HepG2 (cell line): ENCODE results near the gene STRA6. TPM values are rescaled to one million over a fixed set of nuclear protein-coding genes. Genes with fewer than 3 reads are reported as not detected.

ENCODE experiments used
- ATAC-seq: fragments of 200-7000 bp; cut with Tn5 transposase; 3 replicates; pipeline ENCODE4 v1.9.1; 2020; ENCODE audit warnings: mild to moderate bottlenecking, moderate library complexity
- BruUV-seq: library from RNA; stranded (reverse); fragments of 400-500 nt; replicated peaks from 2 replicates; lab custom pipeline; 2021; lab: Mats Ljungman, UMichigan
- CTCF ChIA-PET: fragments of 300-600 bp; formaldehyde crosslinking; extraction: SDS; loops from one replicate; lab custom pipeline; 2021; ENCODE audit warnings: low total read pairs, inconsistent platforms, low intra/inter-chr PET ratio; lab: Yijun Ruan, JAX
- POLR2A ChIA-PET: fragments of 350-600 bp; sonication (Branson Sonifier 250); formaldehyde crosslinking; loops from one replicate; lab custom pipeline; 2020; ENCODE audit warnings: antibody characterized with exemption, inconsistent platforms; lab: Yijun Ruan, JAX
- DNase-seq: peaks from one replicate; pipeline ENCODE4 v3.0.0-alpha.2; 2015; ENCODE audit warnings: low spot score
- FAIRE-seq: peaks from 3 replicates; lab custom pipeline; 2011; peaks lifted over from hg19 to GRCh38; lab: Jason Lieb, UNC
- H2AFZ ChIP-seq: one replicate; pipeline ENCODE4 v1.6.1; 2011; ENCODE audit warnings: low read length, inconsistent platforms
- H3K27ac ChIP-seq: fragments of 300-600 bp; 3 replicates; pipeline ENCODE4 v1.8.0; 2011; ENCODE audit warnings: mixed run types, mild to moderate bottlenecking, mixed read lengths, low read length, inconsistent platforms; ENCODE audit not compliant: insufficient read depth; ENCODE audit errors: extremely low read length
- H3K27me3 ChIP-seq, 2 experiments: fragments of 200-600 bp in 1 of 2; 2 replicates in 1 of 2; 3 replicates in 1 of 2; pipeline versions ENCODE4 v1.6.0 to v1.8.0; 2011; ENCODE audit warnings: low read length in 2 of 2, mild to moderate bottlenecking in 2 of 2, moderate library complexity in 2 of 2, inconsistent platforms in 1 of 2; ENCODE audit not compliant: insufficient read depth in 2 of 2, control insufficient read depth in 1 of 2
- H3K36me3 ChIP-seq, 2 experiments: fragments of 200-600 bp in 1 of 2; replicated peaks in 1 of 2; 2 replicates in 1 of 2; 3 replicates in 1 of 2; pipeline versions ENCODE4 v1.5.1 to v1.8.0; 2011; ENCODE audit warnings: low read length in 2 of 2, inconsistent platforms in 1 of 2; ENCODE audit not compliant: insufficient read depth in 2 of 2, control insufficient read depth in 1 of 2
- H3K4me1 ChIP-seq: 2 replicates; pipeline ENCODE4 v1.5.1; 2012; ENCODE audit warnings: low read length, inconsistent platforms; ENCODE audit not compliant: insufficient read depth
- H3K4me2 ChIP-seq: 2 replicates; pipeline ENCODE4 v1.6.0; 2011; ENCODE audit warnings: low read depth, low read length, inconsistent platforms
- H3K4me3 ChIP-seq, 3 experiments: fragments of 200-600 bp in 1 of 3; sonication (generic), shearing (Covaris generic) in 1 of 3; replicated peaks in 1 of 3; 2 replicates each; pipeline ENCODE4 v1.5.1; 2011 to 2016; ENCODE audit warnings: low read length in 3 of 3, inconsistent platforms in 2 of 3, low read depth in 2 of 3, mild to moderate bottlenecking in 2 of 3, control low read depth in 1 of 3, mixed read lengths in 1 of 3; ENCODE audit not compliant: insufficient read depth in 1 of 3
- H3K79me2 ChIP-seq: one replicate; pipeline ENCODE4 v1.6.1; 2011; ENCODE audit warnings: low read length, inconsistent platforms; ENCODE audit not compliant: insufficient read depth
- H3K9ac ChIP-seq: 2 replicates; pipeline ENCODE4 v1.6.0; 2011; ENCODE audit warnings: mild to moderate bottlenecking, low read depth, low read length, inconsistent platforms; ENCODE audit not compliant: insufficient read depth
- H3K9me3 ChIP-seq: 2 replicates; pipeline ENCODE4 v1.5.1; 2012; ENCODE audit warnings: mild to moderate bottlenecking, low read length
- H4K20me1 ChIP-seq: 2 replicates; pipeline ENCODE4 v1.6.0; 2011; ENCODE audit warnings: inconsistent platforms, mild to moderate bottlenecking, low read length, moderate library complexity; ENCODE audit not compliant: insufficient read depth
- DR1 ChIP-seq: sonication (generic); formaldehyde crosslinking; IDR thresholded peaks from 2 replicates; pipeline ENCODE4 v1.8.0; 2021; ENCODE audit warnings: mild to moderate bottlenecking, missing genetic modification reagents, inconsistent platforms
- ELF4 ChIP-seq: sonication (generic); formaldehyde crosslinking; IDR thresholded peaks from 2 replicates; pipeline ENCODE4 v1.5.0; 2020; ENCODE audit warnings: missing genetic modification reagents, mild to moderate bottlenecking, moderate library complexity, borderline replicate concordance
- NFYC ChIP-seq: IDR thresholded peaks from 2 replicates; pipeline ENCODE4 v1.6.1; 2016; ENCODE audit warnings: missing genetic modification reagents, missing compliant biosample characterization
- YY1 ChIP-seq: IDR thresholded peaks from 2 replicates; pipeline ENCODE4 v1.6.1; 2011; ENCODE audit warnings: low read length, low read depth, moderate library complexity, mild to moderate bottlenecking; ENCODE audit not compliant: insufficient read depth, insufficient replicate concordance
- ZBTB40 ChIP-seq, 2 experiments: fragments of 450-650 bp in 1 of 2; sonication (generic) in 1 of 2; formaldehyde crosslinking in 1 of 2; IDR thresholded peaks; 2 replicates each; pipeline versions ENCODE4 v1.6.1 to v1.8.0; 2016 to 2022; ENCODE audit warnings: antibody characterized with exemption in 1 of 2, mild to moderate bottlenecking in 1 of 2, missing genetic modification reagents in 1 of 2
- ZNF576 ChIP-seq: sonication (generic); formaldehyde crosslinking; IDR thresholded peaks from 2 replicates; pipeline ENCODE4 v1.4.0; 2020; ENCODE audit warnings: mild to moderate bottlenecking, missing genetic modification reagents
- WGBS: methylation state at CpG from one replicate; pipeline ENCODE4 v1.1.6; 2017; ENCODE audit warnings: low lambda C conversion rate; 5-methylcytosine and 5-hydroxymethylcytosine counted together
- in situ Hi-C: cut with HindIII; loops from 2 replicates; pipeline ENCODE4 v1.10.0; 2017; ENCODE audit warnings: low pct_unique_long_range_greater_than_20kb; ENCODE audit not compliant: extremely low pct_ligation_motif_present
- intact Hi-C: fragments of 100-400 bp; cut with micrococcal nuclease; formaldehyde crosslinking; loops from one replicate; pipeline ENCODE4 v1.10.0; 2022; ENCODE audit not compliant: unreplicated experiment
- polyA plus RNA-seq, 8 experiments: library from polyadenylated mRNA; depleted of rRNA in 3 of 8; stranded (reverse) in 7 of 8; unstranded in 1 of 8; fragments of >200 nt; fragmentation: Illumina TruSeq in 4 of 8; extraction: Trizol in 4 of 8; gene quantifications; 2 replicates each; pipeline versions ENCODE4 v1.2.1 to v1.2.3, GENCODE V29; 2011 to 2016; ENCODE audit warnings: low read depth in 4 of 8, missing spikeins in 1 of 8, mixed read lengths in 1 of 8; ENCODE audit not compliant: insufficient read depth in 1 of 8
- total RNA-seq, 5 experiments: library from RNA; depleted of rRNA; stranded (reverse); fragments of >200 nt; fragmentation: Illumina TruSeq; extraction: Trizol; gene quantifications; 2 replicates each; pipeline ENCODE4 v1.2.3, GENCODE V29; 2016; ENCODE audit warnings: low read depth in 1 of 5
- TF ChIP-seq, protein P1 (sequence below): sonication (generic); formaldehyde crosslinking; IDR thresholded peaks from 2 replicates; pipeline ENCODE4 v1.4.0; 2020; ENCODE audit warnings: missing genetic modification reagents
- TF ChIP-seq, protein P2 (sequence below): sonication (generic); formaldehyde crosslinking; IDR thresholded peaks from 2 replicates; pipeline ENCODE4 v1.5.1; 2020; ENCODE audit warnings: missing genetic modification reagents, mild to moderate bottlenecking, borderline replicate concordance

The STRA6 gene
- total and polyA plus RNA-seq, 2 of the 13 experiments (the other 11 are each of a cell fraction or from before 2014, with no cell fraction given): 1.6 to 2.1 TPM

DNA sequence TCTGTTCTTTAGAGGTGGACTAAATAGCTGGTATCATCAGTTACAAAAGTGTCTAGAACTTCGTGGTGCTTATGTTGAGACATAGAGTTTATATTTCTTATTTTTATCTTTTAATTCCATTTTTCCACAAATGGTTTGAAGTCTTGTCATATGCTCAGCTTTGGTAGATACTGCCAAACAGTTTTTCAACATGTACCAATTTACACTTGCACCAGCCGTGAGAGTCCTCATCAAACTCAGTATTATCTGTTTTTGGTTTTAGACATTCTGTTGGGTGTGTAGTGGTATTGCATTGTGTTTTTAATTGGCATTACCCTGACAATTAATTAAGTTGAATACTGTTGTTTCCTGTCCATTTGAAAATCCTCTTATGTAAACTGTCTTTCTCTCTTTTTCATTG lies 55.5 kb downstream of the STRA6 start (continued):
- TF ChIP-seq ZNF576 (CRISPR knock-in tag): no peak

DNA sequence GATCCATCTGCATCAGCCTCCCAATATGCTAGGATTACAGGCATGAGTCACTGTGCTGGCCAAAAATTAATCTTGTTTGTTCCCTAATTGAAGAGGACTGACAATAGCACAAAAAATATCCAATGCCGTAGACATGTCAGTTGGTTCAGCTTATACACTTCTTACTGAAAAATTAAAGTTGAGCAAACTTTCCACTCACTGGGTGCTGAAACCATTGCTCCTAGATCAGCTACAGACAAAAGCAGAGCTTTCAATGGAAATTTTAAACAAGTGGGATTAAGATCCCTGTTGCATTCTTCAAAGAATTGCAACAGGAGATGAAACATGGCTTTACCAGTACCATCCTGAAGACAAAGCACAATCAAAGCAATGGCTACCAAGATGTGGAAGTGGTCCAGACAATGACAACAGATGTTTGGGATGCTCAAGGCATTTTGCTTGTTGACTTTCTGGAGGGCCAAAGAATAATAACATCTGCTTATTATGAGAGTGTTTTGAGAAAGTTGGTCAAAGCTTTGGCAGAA lies 56.2 kb downstream of the STRA6 start:
- H4K20me1 ChIP-seq: no peaks in the 10 kb centered on the region
- no peaks in the 10 kb centered on the region for H3K36me3 ChIP-seq
- ChIA-PET CTCF (no interaction called here), POLR2A (no interaction called here)
- no peaks in the 10 kb centered on the region for H3K4me1 ChIP-seq
- H3K27me3 ChIP-seq: no peaks in the 10 kb centered on the region; a peak in 1 of 5 replicates
- FAIRE-seq (no peak), DNase-seq (no peak), ATAC-seq (no peak)
- H3K4me2 ChIP-seq: no peak overlapping the region
- in situ Hi-C loops: no loop called here
- H3K9ac ChIP-seq: no peak overlapping the region
- no peak overlapping the region for H3K27ac ChIP-seq
- no peaks in the 10 kb centered on the region for H3K9me3 ChIP-seq
- WGBS: 41% methylated on average over 1 of the region's 1 CpG
- H3K79me2 ChIP-seq: no peaks in the 10 kb centered on the region
- no peak overlapping the region for H2AFZ ChIP-seq
- BruUV-seq: no TSS peak
- no peak overlapping the region for H3K4me3 ChIP-seq
- intact Hi-C loops: no loop called here
- no peak for TF ChIP-seq NFYC (CRISPR knock-in tag)
- TF ChIP-seq ZBTB40 (IDR thresholded peaks at IDR 0.05): no peak
- TF ChIP-seq ZBTB40 (CRISPR knock-in tag; IDR thresholded peaks at IDR 0.05): no peak
- TF ChIP-seq, protein P1, sequence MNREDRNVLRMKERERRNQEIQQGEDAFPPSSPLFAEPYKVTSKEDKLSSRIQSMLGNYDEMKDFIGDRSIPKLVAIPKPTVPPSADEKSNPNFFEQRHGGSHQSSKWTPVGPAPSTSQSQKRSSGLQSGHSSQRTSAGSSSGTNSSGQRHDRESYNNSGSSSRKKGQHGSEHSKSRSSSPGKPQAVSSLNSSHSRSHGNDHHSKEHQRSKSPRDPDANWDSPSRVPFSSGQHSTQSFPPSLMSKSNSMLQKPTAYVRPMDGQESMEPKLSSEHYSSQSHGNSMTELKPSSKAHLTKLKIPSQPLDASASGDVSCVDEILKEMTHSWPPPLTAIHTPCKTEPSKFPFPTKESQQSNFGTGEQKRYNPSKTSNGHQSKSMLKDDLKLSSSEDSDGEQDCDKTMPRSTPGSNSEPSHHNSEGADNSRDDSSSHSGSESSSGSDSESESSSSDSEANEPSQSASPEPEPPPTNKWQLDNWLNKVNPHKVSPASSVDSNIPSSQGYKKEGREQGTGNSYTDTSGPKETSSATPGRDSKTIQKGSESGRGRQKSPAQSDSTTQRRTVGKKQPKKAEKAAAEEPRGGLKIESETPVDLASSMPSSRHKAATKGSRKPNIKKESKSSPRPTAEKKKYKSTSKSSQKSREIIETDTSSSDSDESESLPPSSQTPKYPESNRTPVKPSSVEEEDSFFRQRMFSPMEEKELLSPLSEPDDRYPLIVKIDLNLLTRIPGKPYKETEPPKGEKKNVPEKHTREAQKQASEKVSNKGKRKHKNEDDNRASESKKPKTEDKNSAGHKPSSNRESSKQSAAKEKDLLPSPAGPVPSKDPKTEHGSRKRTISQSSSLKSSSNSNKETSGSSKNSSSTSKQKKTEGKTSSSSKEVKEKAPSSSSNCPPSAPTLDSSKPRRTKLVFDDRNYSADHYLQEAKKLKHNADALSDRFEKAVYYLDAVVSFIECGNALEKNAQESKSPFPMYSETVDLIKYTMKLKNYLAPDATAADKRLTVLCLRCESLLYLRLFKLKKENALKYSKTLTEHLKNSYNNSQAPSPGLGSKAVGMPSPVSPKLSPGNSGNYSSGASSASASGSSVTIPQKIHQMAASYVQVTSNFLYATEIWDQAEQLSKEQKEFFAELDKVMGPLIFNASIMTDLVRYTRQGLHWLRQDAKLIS (CRISPR knock-in tag): no peak
- TF ChIP-seq ELF4 (CRISPR knock-in tag): no peak
- no peak for TF ChIP-seq DR1 (CRISPR knock-in tag)
- TF ChIP-seq, protein P2, sequence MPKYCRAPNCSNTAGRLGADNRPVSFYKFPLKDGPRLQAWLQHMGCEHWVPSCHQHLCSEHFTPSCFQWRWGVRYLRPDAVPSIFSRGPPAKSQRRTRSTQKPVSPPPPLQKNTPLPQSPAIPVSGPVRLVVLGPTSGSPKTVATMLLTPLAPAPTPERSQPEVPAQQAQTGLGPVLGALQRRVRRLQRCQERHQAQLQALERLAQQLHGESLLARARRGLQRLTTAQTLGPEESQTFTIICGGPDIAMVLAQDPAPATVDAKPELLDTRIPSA (CRISPR knock-in tag): no peak
- TF ChIP-seq YY1: no peak
